Liver (tissue), 9 donors: ENCODE measurements around the gene CNIH3. TPM values are rescaled to one million over a fixed set of nuclear protein-coding genes. Genes with fewer than 3 reads are reported as not detected.
A peak's percentile ranks its signal among the peaks of the same experiment; 100 is the strongest.

ENCODE experiments used
- DNase-seq: peaks from one replicate; pipeline ENCODE4 v3.0.0-alpha.2; 2017; ENCODE audit warnings: low spot score
- H3K27ac ChIP-seq, 2 donors: one replicate each; pipeline ENCODE4 v1.7.0; 2013; ENCODE audit warnings: inconsistent platforms in 2 of 2, low read length in 2 of 2, control low read depth in 1 of 2, low read depth in 1 of 2, mild to moderate bottlenecking in 1 of 2
- H3K27me3 ChIP-seq, 4 donors: one replicate each; pipeline versions ENCODE4 v1.6.1 to v1.7.0; 2013; ENCODE audit warnings: low read length in 3 of 4, inconsistent platforms in 1 of 4, mild to moderate bottlenecking in 1 of 4, moderate library complexity in 1 of 4; ENCODE audit not compliant: control insufficient read depth in 4 of 4, insufficient read depth in 4 of 4
- H3K36me3 ChIP-seq, 4 donors: one replicate each; pipeline versions ENCODE4 v1.6.1 to v1.7.0; 2013; ENCODE audit warnings: low read length in 3 of 4, mild to moderate bottlenecking in 3 of 4, low read depth in 1 of 4, moderate library complexity in 1 of 4; ENCODE audit not compliant: control insufficient read depth in 4 of 4, insufficient read depth in 3 of 4
- H3K4me1 ChIP-seq, 4 donors: one replicate each; pipeline versions ENCODE4 v1.6.1 to v1.7.0; 2013; ENCODE audit warnings: low read length in 3 of 4, mild to moderate bottlenecking in 3 of 4, moderate library complexity in 1 of 4; ENCODE audit not compliant: control insufficient read depth in 4 of 4, insufficient read depth in 4 of 4
- H3K4me3 ChIP-seq, 3 donors: one replicate each; pipeline versions ENCODE4 v1.6.1 to v1.7.0; 2013; ENCODE audit warnings: low read length in 3 of 3, control low read depth in 1 of 3, low read depth in 1 of 3, mild to moderate bottlenecking in 1 of 3
- H3K9ac ChIP-seq, 2 donors: one replicate each; pipeline ENCODE4 v1.7.0; 2013; ENCODE audit warnings: low read length in 2 of 2, mild to moderate bottlenecking in 2 of 2, moderate library complexity in 2 of 2, control low read depth in 1 of 2, low read depth in 1 of 2
- H3K9me3 ChIP-seq, 4 donors: one replicate each; pipeline versions ENCODE4 v1.6.1 to v1.7.0; 2013; ENCODE audit warnings: low read length in 3 of 4; ENCODE audit not compliant: control insufficient read depth in 4 of 4
- EGR1 ChIP-seq, 2 donors: IDR thresholded peaks; 2 replicates each; pipeline ENCODE4 v1.6.1; 2016 to 2018; ENCODE audit warnings: antibody characterized with exemption in 2 of 2, low read depth in 2 of 2
- FOXA1 ChIP-seq: IDR thresholded peaks from 2 replicates; pipeline ENCODE4 v1.6.1; 2016; ENCODE audit warnings: antibody characterized with exemption
- FOXA2 ChIP-seq: IDR thresholded peaks from 2 replicates; pipeline ENCODE4 v1.6.1; 2016; ENCODE audit warnings: antibody characterized with exemption
- GABPA ChIP-seq, 2 donors: IDR thresholded peaks in 1 of 2; conservative IDR thresholded peaks in 1 of 2; 2 replicates each; pipeline ENCODE4 v1.6.1; 2016; ENCODE audit warnings: antibody characterized with exemption in 2 of 2, mild to moderate bottlenecking in 1 of 2, moderate library complexity in 1 of 2
- HNF4A ChIP-seq, 2 donors: conservative IDR thresholded peaks; 2 replicates each; pipeline ENCODE4 v1.6.1; 2016; ENCODE audit warnings: antibody characterized with exemption in 2 of 2, mild to moderate bottlenecking in 2 of 2
- HNF4G ChIP-seq: IDR thresholded peaks from 2 replicates; pipeline ENCODE4 v1.6.1; 2016; ENCODE audit warnings: antibody characterized with exemption
- JUND ChIP-seq, 2 donors: IDR thresholded peaks; 2 replicates each; pipeline ENCODE4 v1.6.1; 2016; ENCODE audit warnings: antibody characterized with exemption in 2 of 2
- NR2F2 ChIP-seq: IDR thresholded peaks from 2 replicates; pipeline ENCODE4 v1.6.1; 2016; ENCODE audit warnings: antibody characterized with exemption
- RAD21 ChIP-seq, 2 donors: IDR thresholded peaks; 2 replicates each; pipeline ENCODE4 v1.6.1; 2016; ENCODE audit warnings: antibody characterized with exemption in 2 of 2, mild to moderate bottlenecking in 2 of 2
- RXRA ChIP-seq, 2 donors: IDR thresholded peaks; 2 replicates each; pipeline ENCODE4 v1.6.1; 2017 to 2018; ENCODE audit warnings: antibody characterized with exemption in 2 of 2, mild to moderate bottlenecking in 1 of 2
- SP1 ChIP-seq: IDR thresholded peaks from 2 replicates; pipeline ENCODE4 v1.6.1; 2018; ENCODE audit warnings: antibody characterized with exemption, mild to moderate bottlenecking
- TAF1 ChIP-seq: conservative IDR thresholded peaks from 2 replicates; pipeline ENCODE4 v1.6.1; 2016; ENCODE audit warnings: antibody characterized with exemption, mild to moderate bottlenecking
- YY1 ChIP-seq: IDR thresholded peaks from 2 replicates; pipeline ENCODE4 v1.6.1; 2016; ENCODE audit warnings: antibody characterized with exemption, mild to moderate bottlenecking
- WGBS: extraction: QIAGEN DNeasy Blood & Tissue Kit; methylation state at CpG from one replicate; pipeline ENCODE4 v1.1.7; 2013; 5-methylcytosine and 5-hydroxymethylcytosine counted together
- polyA plus RNA-seq, 2 donors: library from polyadenylated mRNA; stranded (reverse) in 1 of 2; unstranded in 1 of 2; fragments of 200-250 nt in 1 of 2; fragments of >200 nt in 1 of 2; fragmentation: Nextera tagmentation in 1 of 2; extraction: Ambion mirVana in 1 of 2; gene quantifications; one replicate each; pipeline versions ENCODE4 v1.2.1 to v1.2.3, GENCODE V29; 2013 to 2015
- total RNA-seq, 2 donors: library from RNA; depleted of rRNA; stranded (reverse); fragments of >200 nt; gene quantifications; one replicate each; pipeline ENCODE4 v1.2.3, GENCODE V29; 2014
- TF ChIP-seq, protein P1 (sequence below): IDR thresholded peaks from 2 replicates; pipeline ENCODE4 v1.6.1; 2016; ENCODE audit warnings: antibody characterized with exemption, mild to moderate bottlenecking
- TF ChIP-seq, protein P2 (sequence below): IDR thresholded peaks from 2 replicates; pipeline ENCODE4 v1.6.1; 2016; ENCODE audit warnings: antibody characterized with exemption
- TF ChIP-seq, protein P3 (sequence below): IDR thresholded peaks from 2 replicates; pipeline ENCODE4 v1.6.1; 2016; ENCODE audit warnings: antibody characterized with exemption
- TF ChIP-seq, protein P4 (sequence below): fragments of 150-350 bp; IDR thresholded peaks from 2 replicates; pipeline ENCODE4 v1.5.1; 2017; ENCODE audit warnings: improper control_type of control experiment, low read depth, low read length; ENCODE audit not compliant: missing input control
- TF ChIP-seq, protein P5 (sequence below): IDR thresholded peaks from 2 replicates; pipeline ENCODE4 v1.6.1; 2016; ENCODE audit warnings: antibody characterized with exemption
- donor health status: healthy.
- donor health status: healthy.
- donor health status: healthy.
- donor health status: healthy.
- donor health status: healthy.

CNIH3 gene
- total and polyA plus RNA-seq, 4 donors, result 0.39 to 1.0 (median 0.93) TPM

DNA sequence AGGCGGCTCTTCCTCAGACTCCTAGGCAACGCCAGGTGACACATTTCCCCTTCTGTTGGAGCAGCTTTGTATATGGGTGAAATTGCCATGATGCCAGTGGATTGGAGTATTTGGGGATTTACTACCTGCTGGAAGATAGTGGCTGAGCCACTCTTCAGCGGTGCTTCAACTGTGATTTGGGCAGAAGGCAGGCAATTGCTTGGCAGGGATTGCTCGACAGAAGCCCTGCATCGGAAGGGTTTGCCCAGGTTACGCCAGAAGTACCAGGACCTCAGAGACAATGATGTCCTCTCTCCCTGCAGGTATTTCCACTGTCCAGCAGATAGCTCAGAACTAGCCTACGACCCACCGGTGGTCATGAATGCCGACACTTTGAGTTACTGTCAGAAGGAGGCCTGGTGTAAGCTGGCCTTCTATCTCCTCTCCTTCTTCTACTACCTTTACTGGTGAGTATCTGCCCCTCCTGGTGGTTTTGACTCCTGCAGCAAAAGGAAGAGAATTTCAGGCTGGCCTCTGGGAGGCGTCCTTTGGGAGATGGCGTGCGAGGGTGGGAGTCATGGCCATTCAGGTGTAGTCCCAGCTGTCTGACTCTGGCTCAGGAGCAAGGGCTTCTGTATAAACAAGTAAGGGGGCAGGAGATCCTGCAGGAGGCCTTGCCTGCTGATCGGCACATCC, 118.3 kb downstream of the CNIH3 start:
- H3K4me1 ChIP-seq, result peaks cover 2 to 32% (median 11%) of the 10 kb centered on the region in 4 donors
- no peak overlapping the region for H3K4me3 ChIP-seq
- no peaks in the 10 kb centered on the region for H3K9me3 ChIP-seq
- no peak overlapping the region for H3K9ac ChIP-seq
- TF ChIP-seq FOXA2, result no peak
- no peak for TF ChIP-seq TAF1
- TF ChIP-seq, protein P1, sequence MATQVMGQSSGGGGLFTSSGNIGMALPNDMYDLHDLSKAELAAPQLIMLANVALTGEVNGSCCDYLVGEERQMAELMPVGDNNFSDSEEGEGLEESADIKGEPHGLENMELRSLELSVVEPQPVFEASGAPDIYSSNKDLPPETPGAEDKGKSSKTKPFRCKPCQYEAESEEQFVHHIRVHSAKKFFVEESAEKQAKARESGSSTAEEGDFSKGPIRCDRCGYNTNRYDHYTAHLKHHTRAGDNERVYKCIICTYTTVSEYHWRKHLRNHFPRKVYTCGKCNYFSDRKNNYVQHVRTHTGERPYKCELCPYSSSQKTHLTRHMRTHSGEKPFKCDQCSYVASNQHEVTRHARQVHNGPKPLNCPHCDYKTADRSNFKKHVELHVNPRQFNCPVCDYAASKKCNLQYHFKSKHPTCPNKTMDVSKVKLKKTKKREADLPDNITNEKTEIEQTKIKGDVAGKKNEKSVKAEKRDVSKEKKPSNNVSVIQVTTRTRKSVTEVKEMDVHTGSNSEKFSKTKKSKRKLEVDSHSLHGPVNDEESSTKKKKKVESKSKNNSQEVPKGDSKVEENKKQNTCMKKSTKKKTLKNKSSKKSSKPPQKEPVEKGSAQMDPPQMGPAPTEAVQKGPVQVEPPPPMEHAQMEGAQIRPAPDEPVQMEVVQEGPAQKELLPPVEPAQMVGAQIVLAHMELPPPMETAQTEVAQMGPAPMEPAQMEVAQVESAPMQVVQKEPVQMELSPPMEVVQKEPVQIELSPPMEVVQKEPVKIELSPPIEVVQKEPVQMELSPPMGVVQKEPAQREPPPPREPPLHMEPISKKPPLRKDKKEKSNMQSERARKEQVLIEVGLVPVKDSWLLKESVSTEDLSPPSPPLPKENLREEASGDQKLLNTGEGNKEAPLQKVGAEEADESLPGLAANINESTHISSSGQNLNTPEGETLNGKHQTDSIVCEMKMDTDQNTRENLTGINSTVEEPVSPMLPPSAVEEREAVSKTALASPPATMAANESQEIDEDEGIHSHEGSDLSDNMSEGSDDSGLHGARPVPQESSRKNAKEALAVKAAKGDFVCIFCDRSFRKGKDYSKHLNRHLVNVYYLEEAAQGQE, result no peak
- no peak for TF ChIP-seq FOXA1
- TF ChIP-seq RAD21 (IDR thresholded peaks at IDR 0.05), result no peak
- TF ChIP-seq, protein P2, sequence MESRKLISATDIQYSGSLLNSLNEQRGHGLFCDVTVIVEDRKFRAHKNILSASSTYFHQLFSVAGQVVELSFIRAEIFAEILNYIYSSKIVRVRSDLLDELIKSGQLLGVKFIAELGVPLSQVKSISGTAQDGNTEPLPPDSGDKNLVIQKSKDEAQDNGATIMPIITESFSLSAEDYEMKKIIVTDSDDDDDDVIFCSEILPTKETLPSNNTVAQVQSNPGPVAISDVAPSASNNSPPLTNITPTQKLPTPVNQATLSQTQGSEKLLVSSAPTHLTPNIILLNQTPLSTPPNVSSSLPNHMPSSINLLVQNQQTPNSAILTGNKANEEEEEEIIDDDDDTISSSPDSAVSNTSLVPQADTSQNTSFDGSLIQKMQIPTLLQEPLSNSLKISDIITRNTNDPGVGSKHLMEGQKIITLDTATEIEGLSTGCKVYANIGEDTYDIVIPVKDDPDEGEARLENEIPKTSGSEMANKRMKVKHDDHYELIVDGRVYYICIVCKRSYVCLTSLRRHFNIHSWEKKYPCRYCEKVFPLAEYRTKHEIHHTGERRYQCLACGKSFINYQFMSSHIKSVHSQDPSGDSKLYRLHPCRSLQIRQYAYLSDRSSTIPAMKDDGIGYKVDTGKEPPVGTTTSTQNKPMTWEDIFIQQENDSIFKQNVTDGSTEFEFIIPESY, result no peak
- TF ChIP-seq HNF4A (conservative IDR thresholded peaks at IDR 0.05), result no peak
- TF ChIP-seq RXRA (IDR thresholded peaks at IDR 0.05), result no peak
- H3K36me3 ChIP-seq, result no peaks in the 10 kb centered on the region
- peak overlapping the region; percentile 69 to 80 for H3K27ac ChIP-seq
- no peak for DNase-seq
- 96% methylated on average over 13 of the region's 13 CpGs for WGBS
- no peaks in the 10 kb centered on the region for H3K27me3 ChIP-seq

DNA sequence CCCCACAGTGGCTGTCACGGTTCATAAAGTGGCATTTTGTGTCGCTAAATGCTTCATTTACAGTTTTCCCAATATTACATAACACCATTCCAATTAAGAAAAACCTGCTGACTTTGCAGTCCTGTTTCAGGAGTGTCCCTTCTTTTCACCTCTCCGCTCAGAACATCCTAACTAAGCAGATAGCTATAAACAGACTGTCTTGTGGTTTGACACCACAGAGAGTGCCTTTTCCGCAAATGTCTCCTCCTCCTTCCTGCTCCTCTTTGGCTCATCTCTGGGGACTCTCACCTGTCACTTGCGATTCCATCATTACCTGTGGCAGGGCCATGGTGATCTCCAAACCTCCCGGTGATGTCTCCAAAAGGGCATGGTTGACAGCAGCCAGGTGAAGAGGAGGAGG, 119.0 kb downstream of the CNIH3 start:
- no peak for DNase-seq
- 94% methylated on average over 6 of the region's 6 CpGs for WGBS
- Histone ChIP-seq H3K9me3 (no peaks in the 10 kb centered on the region), H3K36me3 (no peaks in the 10 kb centered on the region), H3K4me3 (no peak overlapping the region), H3K4me1 (peaks cover 2 to 32% (median 11%) of the 10 kb centered on the region in 4 donors), H3K27ac (no peak overlapping the region), H3K9ac (no peak overlapping the region), H3K27me3 (no peaks in the 10 kb centered on the region)
- TF ChIP-seq RAD21 (IDR thresholded peaks at IDR 0.05), result no peak
- no peak for TF ChIP-seq YY1
- TF ChIP-seq HNF4G, result no peak
- TF ChIP-seq FOXA1, result no peak
- TF ChIP-seq FOXA2, result no peak
- TF ChIP-seq, protein P3, sequence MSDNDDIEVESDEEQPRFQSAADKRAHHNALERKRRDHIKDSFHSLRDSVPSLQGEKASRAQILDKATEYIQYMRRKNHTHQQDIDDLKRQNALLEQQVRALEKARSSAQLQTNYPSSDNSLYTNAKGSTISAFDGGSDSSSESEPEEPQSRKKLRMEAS, result no peak
- no peak for TF ChIP-seq NR2F2
- TF ChIP-seq, protein P4, sequence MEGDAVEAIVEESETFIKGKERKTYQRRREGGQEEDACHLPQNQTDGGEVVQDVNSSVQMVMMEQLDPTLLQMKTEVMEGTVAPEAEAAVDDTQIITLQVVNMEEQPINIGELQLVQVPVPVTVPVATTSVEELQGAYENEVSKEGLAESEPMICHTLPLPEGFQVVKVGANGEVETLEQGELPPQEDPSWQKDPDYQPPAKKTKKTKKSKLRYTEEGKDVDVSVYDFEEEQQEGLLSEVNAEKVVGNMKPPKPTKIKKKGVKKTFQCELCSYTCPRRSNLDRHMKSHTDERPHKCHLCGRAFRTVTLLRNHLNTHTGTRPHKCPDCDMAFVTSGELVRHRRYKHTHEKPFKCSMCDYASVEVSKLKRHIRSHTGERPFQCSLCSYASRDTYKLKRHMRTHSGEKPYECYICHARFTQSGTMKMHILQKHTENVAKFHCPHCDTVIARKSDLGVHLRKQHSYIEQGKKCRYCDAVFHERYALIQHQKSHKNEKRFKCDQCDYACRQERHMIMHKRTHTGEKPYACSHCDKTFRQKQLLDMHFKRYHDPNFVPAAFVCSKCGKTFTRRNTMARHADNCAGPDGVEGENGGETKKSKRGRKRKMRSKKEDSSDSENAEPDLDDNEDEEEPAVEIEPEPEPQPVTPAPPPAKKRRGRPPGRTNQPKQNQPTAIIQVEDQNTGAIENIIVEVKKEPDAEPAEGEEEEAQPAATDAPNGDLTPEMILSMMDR, result no peak
- TF ChIP-seq JUND (IDR thresholded peaks at IDR 0.05), result no peak
- no peak for TF ChIP-seq TAF1
- no peak for TF ChIP-seq HNF4A (conservative IDR thresholded peaks at IDR 0.05)
- TF ChIP-seq EGR1 (IDR thresholded peaks at IDR 0.05; ENCODE audit: low read depth in 2 of 2), result no peak
- TF ChIP-seq, protein P5, sequence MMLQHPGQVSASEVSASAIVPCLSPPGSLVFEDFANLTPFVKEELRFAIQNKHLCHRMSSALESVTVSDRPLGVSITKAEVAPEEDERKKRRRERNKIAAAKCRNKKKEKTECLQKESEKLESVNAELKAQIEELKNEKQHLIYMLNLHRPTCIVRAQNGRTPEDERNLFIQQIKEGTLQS, result no peak
- TF ChIP-seq, protein P2, result no peak
- no peak for TF ChIP-seq GABPA (IDR thresholded peaks at IDR 0.05 in 1 of 2, conservative IDR thresholded peaks at IDR 0.05 in 1 of 2)
- no peak for TF ChIP-seq RXRA (IDR thresholded peaks at IDR 0.05)
- TF ChIP-seq, protein P1, result no peak
- no peak for TF ChIP-seq SP1
